Measurements from ENCODE around the gene A3GALT2. TPM values are rescaled to one million over a fixed set of nuclear protein-coding genes. Genes with fewer than 3 reads are reported as not detected.

A3GALT2 gene
- total and polyA plus RNA-seq, 2 donors (not counting 1 experiment from before 2014, with no cell fraction given): not detected

DNA sequence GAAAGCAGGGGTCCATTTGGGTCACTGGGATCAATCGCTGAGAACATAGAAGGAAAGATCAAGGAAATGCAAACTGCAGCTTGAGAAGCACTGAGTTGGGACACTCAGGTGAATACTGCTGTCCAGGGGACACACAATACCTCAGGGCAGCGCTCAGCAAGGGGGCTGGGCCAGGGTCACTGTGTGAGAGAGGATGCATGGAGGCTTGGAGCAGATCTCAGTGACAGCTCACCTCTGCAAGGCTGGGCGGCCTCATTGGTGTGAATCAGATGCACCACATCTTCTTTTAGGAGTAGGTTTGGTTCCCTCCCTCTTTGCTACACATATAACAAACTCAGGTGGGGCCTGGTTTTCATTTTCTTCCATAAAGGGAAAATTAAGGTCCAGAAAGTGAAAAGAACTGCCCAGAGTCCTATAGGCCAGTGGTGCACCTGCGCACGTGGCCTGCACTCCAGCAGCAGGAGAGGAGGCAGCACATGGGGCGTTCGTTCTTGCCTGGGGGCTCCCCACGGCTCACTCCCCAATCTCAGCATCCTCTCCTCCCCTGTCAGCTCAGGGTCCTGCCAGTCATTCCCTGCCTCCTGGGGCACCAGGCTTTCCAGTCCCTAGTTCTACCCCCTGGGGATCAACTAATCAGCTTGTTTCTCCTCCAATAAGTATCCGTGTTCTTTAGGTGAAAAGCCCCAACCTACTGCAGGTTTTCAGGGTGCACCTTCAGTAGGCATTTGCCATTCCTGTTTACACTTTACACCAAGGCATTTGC lies 1.5 kb downstream of the A3GALT2 start:
- Histone ChIP-seq H3K9me3 (ENCODE audit: control extremely low read depth in 1 of 3, control insufficient read depth in 2 of 3, insufficient read depth in 1 of 3, low read length in 2 of 3) (no peaks in the 10 kb centered on the region), H2AFZ (ENCODE audit: insufficient read depth, low read depth, low read length, poor library complexity, severe bottlenecking) (no peak overlapping the region), H3K4me3 (ENCODE audit: control extremely low read depth in 1 of 5, extremely low read depth in 1 of 5, insufficient read depth in 1 of 5, low read depth in 2 of 5, low read length in 4 of 5) (no peak overlapping the region), H3K27me3 (replicated peaks in 1 of 4; ENCODE audit: control extremely low read depth in 1 of 4, control insufficient read depth in 3 of 4, insufficient read depth in 4 of 4, low read length in 3 of 4) (no peaks in the 10 kb centered on the region), H3K4me1 (ENCODE audit: control insufficient read depth in 2 of 2, insufficient read depth in 2 of 2, low read length in 2 of 2) (no peaks in the 10 kb centered on the region), H3K36me3 (replicated peaks in 1 of 2; ENCODE audit: control extremely low read depth in 1 of 2, control insufficient read depth in 1 of 2, extremely low read depth in 1 of 2, insufficient read depth in 2 of 2, low read length in 1 of 2) (peaks cover 0 to 10% of the 10 kb centered on the region in 2 experiments), H3K27ac (ENCODE audit: low read length in 2 of 2) (no peak overlapping the region), H3K79me2 (ENCODE audit: control insufficient read depth, insufficient read depth, low read length) (no peaks in the 10 kb centered on the region), H4K20me1 (ENCODE audit: control insufficient read depth, insufficient read depth, low read length, poor library complexity, severe bottlenecking) (no peaks in the 10 kb centered on the region), H3K9ac (ENCODE audit: low read length) (no peak overlapping the region), H3K4me2 (replicated peaks; ENCODE audit: low read depth, low read length, poor library complexity, severe bottlenecking) (no peak overlapping the region)
- H3K9me3 Mint-ChIP-seq (ENCODE audit: insufficient read depth): no peaks in the 10 kb centered on the region
- no peaks in the 10 kb centered on the region for H3K4me1 Mint-ChIP-seq
- ChIA-PET POLR2A (no interaction called here), CTCF (interaction anchor here (0.6 kb wide), 1 partner anchor 427 kb away, joined by 3 read pairs; no protein-coding TSS in a partner anchor)
- no peak overlapping the region for H3K4me3 Mint-ChIP-seq
- DNase-seq (no peak), ATAC-seq (ENCODE audit: low read depth) (no peak)
- no peak overlapping the region for H3K27ac Mint-ChIP-seq
- no peaks in the 10 kb centered on the region for H3K27me3 Mint-ChIP-seq
- WGBS (ENCODE audit: insufficient coverage): 99% methylated on average over 7 of the region's 9 CpGs
- intact Hi-C loops (cut with micrococcal nuclease): no loop called here
- TF ChIP-seq EZH2 (IDR thresholded peaks at IDR 0.05; ENCODE audit: borderline replicate concordance, insufficient read depth, low read depth, low read length, poor library complexity, severe bottlenecking): no peak
- TF ChIP-seq CTCF (IDR thresholded peaks at IDR 0.05): no peak

- DNase-seq (no peak), ATAC-seq (ENCODE audit: low read depth) (no peak)
- Histone ChIP-seq H4K20me1 (ENCODE audit: control insufficient read depth, insufficient read depth, low read length, poor library complexity, severe bottlenecking) (no peaks in the 10 kb centered on the region), H3K27me3 (replicated peaks in 1 of 4; ENCODE audit: control extremely low read depth in 1 of 4, control insufficient read depth in 3 of 4, insufficient read depth in 4 of 4, low read length in 3 of 4) (no peaks in the 10 kb centered on the region), H3K4me2 (replicated peaks; ENCODE audit: low read depth, low read length, poor library complexity, severe bottlenecking) (no peak overlapping the region), H3K4me3 (ENCODE audit: control extremely low read depth in 1 of 5, extremely low read depth in 1 of 5, insufficient read depth in 1 of 5, low read depth in 2 of 5, low read length in 4 of 5) (no peak overlapping the region), H3K4me1 (ENCODE audit: control insufficient read depth in 2 of 2, insufficient read depth in 2 of 2, low read length in 2 of 2) (no peaks in the 10 kb centered on the region), H3K79me2 (ENCODE audit: control insufficient read depth, insufficient read depth, low read length) (no peaks in the 10 kb centered on the region), H3K9ac (ENCODE audit: low read length) (no peak overlapping the region), H3K27ac (ENCODE audit: low read length in 2 of 2) (no peak overlapping the region), H2AFZ (ENCODE audit: insufficient read depth, low read depth, low read length, poor library complexity, severe bottlenecking) (no peak overlapping the region), H3K9me3 (ENCODE audit: control extremely low read depth in 1 of 3, control insufficient read depth in 2 of 3, insufficient read depth in 1 of 3, low read length in 2 of 3) (no peaks in the 10 kb centered on the region), H3K36me3 (replicated peaks in 1 of 2; ENCODE audit: control extremely low read depth in 1 of 2, control insufficient read depth in 1 of 2, extremely low read depth in 1 of 2, insufficient read depth in 2 of 2, low read length in 1 of 2) (no peaks in the 10 kb centered on the region)
- Mint-ChIP-seq H3K4me3 (no peak overlapping the region), H3K9me3 (ENCODE audit: insufficient read depth) (no peaks in the 10 kb centered on the region), H3K27me3 (peaks cover under 1% of the 10 kb centered on the region), H3K4me1 (no peaks in the 10 kb centered on the region), H3K27ac (no peak overlapping the region)
- WGBS (ENCODE audit: insufficient coverage): 40% methylated on average over 5 of the region's 6 CpGs
- CTCF ChIA-PET: no interaction called here
- intact Hi-C loops (cut with micrococcal nuclease): no loop called here
- TF ChIP-seq EZH2 (IDR thresholded peaks at IDR 0.05; ENCODE audit: borderline replicate concordance, insufficient read depth, low read depth, low read length, poor library complexity, severe bottlenecking) (no peak), CTCF (IDR thresholded peaks at IDR 0.05) (no peak)
- POLR2A ChIA-PET: no interaction called here
Measured at GRCh38 chr1:33317946-33318345, 3.0 kb downstream of the A3GALT2 start.
